Lower leg skin (tissue), 4 donors: ENCODE data around the gene CMYA5. TPM values are rescaled to one million over a fixed set of nuclear protein-coding genes. Genes with fewer than 3 reads are reported as not detected.
"Not testable (repeated sequence)": the region's sequence is repeated elsewhere in the genome, so short reads cannot be mapped to it uniquely, and the experiment has no call there.

Experiments used
- DNase-seq, 2 donors: peaks; one replicate each; pipeline ENCODE4 v3.0.0-alpha.2; 2019; ENCODE audit warnings: low spot score in 2 of 2
- H3K4me3 ChIP-seq: fragments of 200-600 bp; sonication (generic); 2 replicates; pipeline ENCODE4 v1.5.1; 2017; ENCODE audit warnings: mild to moderate bottlenecking, low read depth; ENCODE audit not compliant: poor library complexity, severe bottlenecking
- CTCF ChIP-seq, 3 donors: fragments of 450-650 bp; IDR thresholded peaks; one replicate each; pipeline ENCODE4 v1.5.1; 2016; ENCODE audit warnings: antibody characterized with exemption in 3 of 3, mild to moderate bottlenecking in 3 of 3, moderate library complexity in 2 of 3
- POLR2A ChIP-seq, 2 donors: fragments of 450-650 bp; IDR thresholded peaks; one replicate each; pipeline ENCODE4 v1.6.1; 2016 to 2017; ENCODE audit warnings: antibody characterized with exemption in 2 of 2, mild to moderate bottlenecking in 1 of 2, moderate library complexity in 1 of 2
- WGBS, 2 donors: methylation state at CpG; one replicate each; pipeline ENCODE4 v1.1.5; 2018; 5-methylcytosine and 5-hydroxymethylcytosine counted together
- intact Hi-C: fragments of 100-400 bp; cut with DNase I; formaldehyde crosslinking; loops from one replicate; pipeline ENCODE4 v1.15.0; 2023; ENCODE audit warnings: low total_unique reads
- total RNA-seq, 4 donors: library from RNA; depleted of rRNA; stranded (reverse); fragments of >200 nt; gene quantifications; one replicate each; pipeline ENCODE4 v1.1.0, GENCODE V29; 2016

CMYA5 gene
- total RNA-seq, 4 donors from 2014 or later: 5.7 to 16.4 (median 7.4) TPM

DNA sequence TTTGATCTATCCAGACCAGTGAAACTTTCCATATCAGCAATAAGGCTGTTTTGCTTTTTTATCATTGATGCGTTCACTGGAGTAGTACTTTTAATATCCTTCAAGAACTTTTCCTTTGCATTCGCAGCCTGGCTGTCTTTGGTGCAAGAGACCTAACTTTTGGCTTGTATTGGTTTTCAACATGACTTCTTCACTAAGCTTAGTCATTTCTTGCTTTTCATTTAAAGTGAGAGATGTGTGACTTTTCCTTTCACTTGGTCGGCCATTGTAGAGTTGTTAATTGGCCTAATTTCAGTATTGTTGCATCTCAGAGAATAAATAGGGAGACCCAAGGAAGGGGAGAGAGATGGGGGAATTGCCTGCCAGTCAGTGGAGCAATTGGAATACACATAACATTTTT, 26.4 kb upstream of the CMYA5 start:
- intact Hi-C loops: no loop called here
- TF ChIP-seq CTCF (IDR thresholded peaks at IDR 0.05) (no peak), POLR2A (IDR thresholded peaks at IDR 0.05) (no peak)
- no peak for DNase-seq
- WGBS, 2 donors: 76 to 80% methylated on average over 3 of the region's 3 CpGs
- no peak overlapping the region for H3K4me3 ChIP-seq

- 90 to 97% methylated on average over 3 of the region's 3 CpGs for WGBS, 2 donors
These were observed 22.9 kb upstream of the CMYA5 start for GRCh38 chr5:79666758-79667157.

DNA sequence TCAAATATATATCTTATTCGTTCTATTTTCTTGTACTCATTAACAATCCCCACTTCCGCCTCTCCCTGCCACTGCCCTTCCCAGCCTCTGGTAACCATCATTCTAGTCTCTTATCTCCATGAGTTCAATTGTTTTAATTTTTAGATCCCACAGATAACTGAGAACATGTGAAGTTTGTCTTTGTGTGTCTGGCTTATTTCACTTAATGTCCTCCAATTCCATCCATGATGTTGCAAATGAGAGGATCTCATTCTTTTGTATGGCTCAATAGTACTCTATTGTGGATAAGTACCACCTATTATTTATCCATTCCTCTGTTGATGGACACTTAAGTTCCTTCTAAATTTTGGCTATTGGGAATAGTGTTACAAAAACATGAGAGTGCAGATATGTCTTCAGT, 17.2 kb upstream of the CMYA5 start:
- no peak for TF ChIP-seq POLR2A (IDR thresholded peaks at IDR 0.05)
- no peak for TF ChIP-seq CTCF (IDR thresholded peaks at IDR 0.05)
- H3K4me3 ChIP-seq: no peak overlapping the region
- 94 to 96% methylated on average over 2 of the region's 2 CpGs for WGBS, 2 donors
- intact Hi-C loops: no loop called here
- DNase-seq: no peak

More at GRCh38 chr5:79666758-79667157, 22.9 kb upstream of the CMYA5 start:
- TF ChIP-seq CTCF (IDR thresholded peaks at IDR 0.05) (no peak), POLR2A (IDR thresholded peaks at IDR 0.05) (no peak)
- intact Hi-C loops: no loop called here
- DNase-seq: no peak
- no peak overlapping the region for H3K4me3 ChIP-seq

DNA sequence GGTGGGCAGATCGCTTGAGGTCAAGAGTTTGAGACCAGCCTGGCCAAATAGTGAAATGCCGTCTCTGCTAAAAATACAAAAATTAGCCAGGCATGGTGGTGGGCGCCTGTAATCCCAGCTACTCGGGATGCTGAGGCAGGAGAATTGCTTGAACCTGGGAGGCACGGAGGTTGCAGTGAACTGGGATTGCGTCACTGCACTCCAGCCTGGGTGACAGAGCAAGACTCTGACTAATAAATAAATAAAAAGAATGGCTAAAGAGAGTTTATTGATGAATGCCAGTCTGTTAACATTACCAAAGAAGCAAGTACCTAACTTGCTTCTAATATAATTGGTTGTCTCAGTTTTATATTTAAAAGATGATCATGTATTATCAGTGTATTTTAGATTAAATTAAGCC, 13.3 kb upstream of the CMYA5 start:
- WGBS, 2 donors: 91 to 92% methylated on average over 6 of the region's 6 CpGs
- H3K4me3 ChIP-seq, DNase-seq, intact Hi-C loops: not testable (repeated sequence)

- DNase-seq, intact Hi-C loops, H3K4me3 ChIP-seq: not testable (repeated sequence)
- 83 to 86% methylated on average over 3 of the region's 3 CpGs for WGBS, 2 donors
These were observed 7.5 kb upstream of the CMYA5 start for GRCh38 chr5:79682102-79682501.

DNA sequence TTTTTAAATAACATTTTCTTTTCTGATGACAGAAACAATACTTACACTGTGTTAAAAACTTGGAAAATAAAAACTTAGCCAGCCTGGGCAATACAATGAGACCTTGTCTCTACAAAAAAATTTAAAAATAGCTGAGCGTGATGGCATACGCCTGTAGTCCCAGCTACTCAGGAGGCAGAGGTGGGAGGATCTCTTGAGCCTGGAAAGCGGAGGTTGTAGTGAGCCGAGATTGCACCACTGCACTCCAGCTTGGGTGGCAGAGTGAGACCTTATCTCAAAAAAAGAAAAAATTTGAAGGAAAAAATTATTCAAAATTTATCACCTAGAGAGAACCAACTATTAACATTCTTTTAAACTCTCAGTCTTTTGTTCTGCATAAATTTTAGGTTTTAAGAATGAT, 4.9 kb upstream of the CMYA5 start:
- TF ChIP-seq POLR2A (IDR thresholded peaks at IDR 0.05) (no peak), CTCF (IDR thresholded peaks at IDR 0.05) (no peak)
- WGBS, 2 donors: 88 to 94% methylated on average over 4 of the region's 4 CpGs
- no peak overlapping the region for H3K4me3 ChIP-seq
- no peak for DNase-seq
- intact Hi-C loops: no loop called here

DNA sequence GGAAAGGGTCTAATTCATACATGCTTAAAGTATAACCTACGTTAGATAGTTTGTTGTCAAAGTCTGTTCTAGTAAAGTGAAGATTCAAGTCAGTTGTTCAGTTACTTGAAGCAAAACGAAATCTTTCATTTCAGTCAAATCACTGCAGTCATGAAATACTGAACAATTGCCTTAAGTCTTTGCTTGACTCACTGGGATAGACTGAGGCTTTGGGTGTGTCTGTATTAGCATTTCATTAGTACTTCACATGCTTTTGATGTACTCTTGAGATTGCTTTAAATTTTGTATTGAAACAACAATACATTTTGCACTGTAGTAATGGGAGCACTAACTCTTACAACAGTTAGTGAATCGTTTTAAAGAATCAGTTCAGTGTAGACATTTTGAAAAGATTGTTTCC, 4.0 kb upstream of the CMYA5 start:
- no peak for TF ChIP-seq POLR2A (IDR thresholded peaks at IDR 0.05)
- TF ChIP-seq CTCF (IDR thresholded peaks at IDR 0.05): no peak
- intact Hi-C loops: no loop called here
- DNase-seq: no peak
- 58 to 66% methylated on average over 3 of the region's 3 CpGs for WGBS, 2 donors
- H3K4me3 ChIP-seq: no peak overlapping the region
